SK-N-MC (cell line): ENCODE results near the gene DGKB.

Experiments used
- DNase-seq: peaks from one replicate; pipeline ENCODE4 v3.0.0-alpha.2; 2011; ENCODE audit warnings: low read depth, low spot score
- H3K27ac ChIP-seq: fragments of 200-600 bp; sonication (generic); 2 replicates; pipeline ENCODE4 v1.5.1; 2016; ENCODE audit warnings: mixed run types
- H3K36me3 ChIP-seq: fragments of 200-600 bp; sonication (generic); 2 replicates; pipeline ENCODE4 v1.6.1; 2017; ENCODE audit warnings: antibody characterized with exemption, low read length, mixed read lengths; ENCODE audit not compliant: insufficient read depth
- H3K4me3 ChIP-seq: fragments of 200-600 bp; sonication (generic); 2 replicates; pipeline ENCODE4 v1.5.1; 2016
- H3K9ac ChIP-seq: fragments of 200-600 bp; sonication (generic); 2 replicates; pipeline ENCODE4 v1.8.0; 2017; ENCODE audit warnings: mixed run types, mixed read lengths; ENCODE audit not compliant: insufficient read length
- H3K9me3 ChIP-seq: fragments of 200-600 bp; sonication (generic); 2 replicates; pipeline ENCODE4 v1.6.1; 2017; ENCODE audit warnings: low read depth, mild to moderate bottlenecking, antibody characterized with exemption, low read length, moderate library complexity, mixed read lengths
- EZH2 ChIP-seq: fragments of 200-600 bp; sonication (generic); IDR thresholded peaks from one replicate; pipeline ENCODE4 v1.6.1; 2017; ENCODE audit warnings: antibody characterized with exemption
- FOXP2 ChIP-seq: optimal IDR thresholded peaks from 2 replicates; pipeline ENCODE3; 2011; ENCODE audit warnings: mild to moderate bottlenecking, moderate library complexity; ENCODE audit not compliant: insufficient read depth; ENCODE audit errors: extremely low read length, control extremely low read depth
- POLR2AphosphoS5 ChIP-seq: IDR thresholded peaks from 2 replicates; pipeline ENCODE4 v1.6.1; 2012; ENCODE audit warnings: mild to moderate bottlenecking, low read depth, low read length, borderline replicate concordance

DGKB gene

GRCh38 chr7:14446829-14447228 is 455.7 kb downstream of the DGKB start:
- Histone ChIP-seq H3K9me3 (no peaks in the 10 kb centered on the region), H3K36me3 (no peaks in the 10 kb centered on the region), H3K9ac (no peak overlapping the region), H3K27ac (no peak overlapping the region), H3K4me3 (no peak overlapping the region)
- no peak for TF ChIP-seq POLR2AphosphoS5
- no peak for TF ChIP-seq FOXP2
- TF ChIP-seq EZH2: no peak
- no peak for DNase-seq

- Histone ChIP-seq H3K9ac (no peak overlapping the region), H3K4me3 (no peak overlapping the region), H3K27ac (no peak overlapping the region), H3K36me3 (no peaks in the 10 kb centered on the region), H3K9me3 (no peaks in the 10 kb centered on the region)
- DNase-seq: no peak
- TF ChIP-seq FOXP2 (no peak), EZH2 (no peak), POLR2AphosphoS5 (no peak)
Observed at GRCh38 chr7:14446219-14446618, 456.3 kb downstream of the DGKB start.

- Histone ChIP-seq H3K9ac (no peak overlapping the region), H3K9me3 (no peaks in the 10 kb centered on the region), H3K36me3 (no peaks in the 10 kb centered on the region), H3K27ac (no peak overlapping the region), H3K4me3 (no peak overlapping the region)
- no peak for TF ChIP-seq POLR2AphosphoS5
- no peak for TF ChIP-seq EZH2
- no peak for TF ChIP-seq FOXP2
- no peak for DNase-seq
Observed at GRCh38 chr7:14438366-14438765, 464.2 kb downstream of the DGKB start.

GRCh38 chr7:14436878-14437277 is 465.7 kb downstream of the DGKB start:
- TF ChIP-seq POLR2AphosphoS5 (no peak), EZH2 (no peak), FOXP2 (no peak)
- no peak overlapping the region for H3K9ac ChIP-seq
- no peak for DNase-seq
- H3K9me3 ChIP-seq: no peaks in the 10 kb centered on the region
- no peaks in the 10 kb centered on the region for H3K36me3 ChIP-seq
- no peak overlapping the region; the same call in 1 of the 2 replicates for H3K27ac ChIP-seq
- H3K4me3 ChIP-seq: peak overlapping the region; percentile 30; the same call in 1 of the 2 replicates

GRCh38 chr7:14432924-14433323 is 469.6 kb downstream of the DGKB start:
- DNase-seq: no peak
- Histone ChIP-seq H3K9me3 (no peaks in the 10 kb centered on the region), H3K27ac (no peak overlapping the region), H3K4me3 (no peak overlapping the region), H3K36me3 (no peaks in the 10 kb centered on the region), H3K9ac (no peak overlapping the region)
- TF ChIP-seq FOXP2: no peak
- no peak for TF ChIP-seq POLR2AphosphoS5
- no peak for TF ChIP-seq EZH2

- H3K9me3 ChIP-seq: no peaks in the 10 kb centered on the region
- no peak overlapping the region for H3K27ac ChIP-seq
- H3K4me3 ChIP-seq: no peak overlapping the region
- H3K36me3 ChIP-seq: no peaks in the 10 kb centered on the region
- no peak for TF ChIP-seq POLR2AphosphoS5
- TF ChIP-seq FOXP2: no peak
- no peak for TF ChIP-seq EZH2
- H3K9ac ChIP-seq: no peak overlapping the region
- DNase-seq: no peak
Observed at GRCh38 chr7:14430926-14431325, 471.6 kb downstream of the DGKB start.

- no peaks in the 10 kb centered on the region for H3K9me3 ChIP-seq
- no peaks in the 10 kb centered on the region for H3K36me3 ChIP-seq
- TF ChIP-seq POLR2AphosphoS5: no peak
- TF ChIP-seq FOXP2: no peak
- TF ChIP-seq EZH2: no peak
- H3K9ac ChIP-seq: no peak overlapping the region
- no peak overlapping the region for H3K4me3 ChIP-seq
- H3K27ac ChIP-seq: no peak overlapping the region
- no peak for DNase-seq
Observed at GRCh38 chr7:14425559-14425958, 477.0 kb downstream of the DGKB start.

- no peak for TF ChIP-seq EZH2
- TF ChIP-seq POLR2AphosphoS5: no peak
- TF ChIP-seq FOXP2: no peak
- no peak overlapping the region for H3K27ac ChIP-seq
- no peak overlapping the region for H3K9ac ChIP-seq
- H3K36me3 ChIP-seq: no peaks in the 10 kb centered on the region
- H3K9me3 ChIP-seq: no peaks in the 10 kb centered on the region
- H3K4me3 ChIP-seq: no peak overlapping the region
- DNase-seq: no peak
Observed at GRCh38 chr7:14424675-14425074, 477.9 kb downstream of the DGKB start.

- Histone ChIP-seq H3K4me3 (no peak overlapping the region), H3K9me3 (no peaks in the 10 kb centered on the region), H3K36me3 (no peaks in the 10 kb centered on the region), H3K9ac (no peak overlapping the region), H3K27ac (no peak overlapping the region)
- no peak for DNase-seq
- no peak for TF ChIP-seq FOXP2
- no peak for TF ChIP-seq POLR2AphosphoS5
- TF ChIP-seq EZH2: no peak
Observed at GRCh38 chr7:14420768-14421167, 481.8 kb downstream of the DGKB start.
